GM19099 (cell line): ENCODE measurements around the gene NRARP.

Experiments used
- POLR2A ChIP-seq: IDR thresholded peaks from 3 replicates; pipeline ENCODE4 v1.6.1; 2011; ENCODE audit warnings: low read depth; ENCODE audit not compliant: insufficient read length; ENCODE audit errors: extremely low read depth

The NRARP gene

GRCh38 chr9:137253717-137254623 lies 48.1 kb downstream of the NRARP start:
- TF ChIP-seq POLR2A = no peak

- no peak for TF ChIP-seq POLR2A
Observed at GRCh38 chr9:137252555-137253506, 49.2 kb downstream of the NRARP start.

- no peak for TF ChIP-seq POLR2A
Observed at GRCh38 chr9:137251490-137252268, 50.4 kb downstream of the NRARP start.

GRCh38 chr9:137251194-137251461 lies 50.9 kb downstream of the NRARP start, which contains the start of gene STPG3:
Gene STPG3 (plus strand): TSS chr9:137251286. CDS start chr9:137251287, 1 bp downstream.
- TF ChIP-seq POLR2A = no peak

- no peak for TF ChIP-seq POLR2A
Observed at GRCh38 chr9:137250329-137251193, 51.5 kb downstream of the NRARP start.
